Osteocyte (in vitro differentiated cells): ENCODE measurements around the gene IRGC. TPM values are rescaled to one million over a fixed set of nuclear protein-coding genes. Genes with fewer than 3 reads are reported as not detected.

Experiments used
- DNase-seq: peaks from one replicate; pipeline ENCODE4 v3.0.0; 2021; ENCODE audit warnings: mixed read lengths; ENCODE audit not compliant: unreplicated experiment; ENCODE audit errors: extremely low spot score
- H3K27ac Mint-ChIP-seq: one replicate; pipeline ENCODE4 v1.8.0; 2021; ENCODE audit warnings: mild to moderate bottlenecking, mixed read lengths; ENCODE audit not compliant: unreplicated experiment
- H3K27me3 Mint-ChIP-seq: one replicate; pipeline ENCODE4 v1.8.0; 2021; ENCODE audit warnings: mixed read lengths; ENCODE audit not compliant: unreplicated experiment
- H3K36me3 Mint-ChIP-seq: one replicate; pipeline ENCODE4 v1.8.0; 2021; ENCODE audit warnings: mixed read lengths; ENCODE audit not compliant: unreplicated experiment
- H3K4me1 Mint-ChIP-seq: one replicate; pipeline ENCODE4 v1.8.0; 2021; ENCODE audit warnings: mixed read lengths; ENCODE audit not compliant: unreplicated experiment
- H3K4me3 Mint-ChIP-seq: one replicate; pipeline ENCODE4 v1.8.0; 2021; ENCODE audit warnings: mild to moderate bottlenecking, moderate library complexity, mixed read lengths; ENCODE audit not compliant: unreplicated experiment
- H3K9me3 Mint-ChIP-seq: one replicate; pipeline ENCODE4 v1.8.0; 2021; ENCODE audit warnings: mixed read lengths; ENCODE audit not compliant: unreplicated experiment
- CTCF ChIP-seq: fragments of 200-600 bp; sonication (generic); IDR thresholded peaks from 2 replicates; pipeline ENCODE4 v1.5.0; 2021; ENCODE audit warnings: antibody characterized with exemption, mild to moderate bottlenecking, moderate library complexity
- long read RNA-seq: library from polyadenylated mRNA; unstranded; transcript quantifications from one replicate; pipeline ENCODE4 v2.0.0, GENCODE V29; 2021
- total RNA-seq: library from RNA; stranded (reverse); gene quantifications from 2 replicates; pipeline ENCODE4 v1.2.1, GENCODE V29; 2021

IRGC gene, protein sequence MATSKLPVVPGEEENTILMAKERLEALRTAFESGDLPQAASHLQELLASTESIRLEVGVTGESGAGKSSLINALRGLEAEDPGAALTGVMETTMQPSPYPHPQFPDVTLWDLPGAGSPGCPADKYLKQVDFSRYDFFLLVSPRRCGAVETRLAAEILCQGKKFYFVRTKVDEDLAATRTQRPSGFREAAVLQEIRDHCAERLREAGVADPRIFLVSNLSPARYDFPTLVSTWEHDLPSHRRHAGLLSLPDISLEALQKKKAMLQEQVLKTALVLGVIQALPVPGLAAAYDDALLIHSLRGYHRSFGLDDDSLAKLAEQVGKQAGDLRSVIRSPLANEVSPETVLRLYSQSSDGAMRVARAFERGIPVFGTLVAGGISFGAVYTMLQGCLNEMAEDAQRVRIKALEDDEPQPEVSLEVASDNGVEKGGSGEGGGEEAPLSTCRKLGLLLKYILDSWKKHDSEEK
- not detected in 2 replicates for total RNA-seq
- long read RNA-seq, result 0 reads

DNA sequence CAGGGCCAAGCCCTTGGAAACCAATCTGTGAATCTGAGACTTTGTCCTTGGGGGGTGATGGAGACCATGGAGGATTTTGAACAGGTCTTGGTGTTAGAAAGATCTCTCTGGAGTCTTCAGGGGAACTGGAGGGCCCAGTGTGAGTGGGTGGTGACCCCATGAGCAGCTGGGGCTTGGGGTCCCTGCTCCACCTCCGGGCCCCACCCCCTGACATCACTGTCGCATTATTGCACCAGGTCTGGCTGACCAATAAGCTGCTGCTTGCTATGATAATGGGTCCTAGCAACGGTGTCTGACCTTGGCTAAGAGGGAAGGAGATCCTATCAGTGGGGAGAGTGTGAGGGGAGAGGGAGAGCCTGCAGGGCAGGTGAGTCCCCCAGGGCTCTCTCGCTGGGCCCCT lies at the start of gene IRGC:
IRGC (plus strand) TSS at position 301 of the 400 bp plus-strand sequence. CDS start 2,483 bp downstream, outside the sequence.
- TF ChIP-seq CTCF, result no peak
- Mint-ChIP-seq H3K27me3 (peaks cover 5% of the 10 kb centered on the region), H3K9me3 (no peaks in the 10 kb centered on the region), H3K4me3 (no peak within 1 kb of the TSS), H3K27ac (no peak within 1 kb of the TSS), H3K36me3 (no peaks in the 10 kb centered on the region), H3K4me1 (peaks cover 4% of the 10 kb centered on the region)
- no peak for DNase-seq

GRCh38 chr19:43667126-43667875 lies 48.6 kb upstream of the IRGC start:
- no peaks in the 10 kb centered on the region for H3K9me3 Mint-ChIP-seq
- no peak for TF ChIP-seq CTCF
- no peak for DNase-seq
- peaks cover 8% of the 10 kb centered on the region for H3K36me3 Mint-ChIP-seq
- H3K4me3 Mint-ChIP-seq, result peak overlapping the region; percentile 82
- no peaks in the 10 kb centered on the region for H3K27me3 Mint-ChIP-seq
- peaks cover 28% of the 10 kb centered on the region for H3K4me1 Mint-ChIP-seq
- H3K27ac Mint-ChIP-seq, result peak overlapping the region; percentile 88

DNA sequence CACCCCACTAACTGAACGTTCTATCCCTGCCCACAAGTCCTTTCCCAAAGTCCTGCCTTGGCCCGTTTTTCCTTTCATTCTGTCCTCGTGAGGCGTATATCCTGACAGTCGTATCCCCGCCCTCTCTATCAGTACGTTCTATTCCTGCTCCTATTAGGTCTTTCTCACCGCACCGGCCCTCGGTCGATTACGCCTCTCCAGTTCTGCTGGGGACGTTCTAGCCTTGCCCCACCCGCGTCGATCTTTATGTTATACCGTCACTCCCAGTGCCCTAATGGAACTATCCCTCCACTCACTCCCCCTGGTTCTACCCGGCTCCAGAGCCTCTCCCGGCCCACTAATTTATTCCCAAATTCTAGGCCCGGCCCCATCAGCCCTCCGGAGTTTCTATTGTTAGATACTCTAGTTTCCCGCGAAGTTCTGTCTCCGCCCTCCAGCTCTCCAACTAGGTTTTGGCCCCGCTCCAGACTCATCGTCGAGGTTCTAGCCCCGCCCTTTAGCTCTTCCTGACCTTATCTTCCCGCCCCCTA lies 47.9 kb upstream of the IRGC start:
- H3K9me3 Mint-ChIP-seq, result no peaks in the 10 kb centered on the region
- TF ChIP-seq CTCF, result no peak
- peak; percentile 98 for DNase-seq
- H3K4me1 Mint-ChIP-seq, result peaks cover 28% of the 10 kb centered on the region
- H3K36me3 Mint-ChIP-seq, result peaks cover 8% of the 10 kb centered on the region
- H3K27me3 Mint-ChIP-seq, result no peaks in the 10 kb centered on the region
- H3K4me3 Mint-ChIP-seq, result peak overlapping the region; percentile 82
- H3K27ac Mint-ChIP-seq, result peak overlapping the region; percentile 88

- DNase-seq, result peak; percentile 99
- peaks cover 8% of the 10 kb centered on the region for H3K36me3 Mint-ChIP-seq
- peak overlapping the region; percentile 88 for H3K27ac Mint-ChIP-seq
Observed at GRCh38 chr19:43668406-43669109, 47.3 kb upstream of the IRGC start.

More at GRCh38 chr19:43668406-43669109, 47.3 kb upstream of the IRGC start:
- no peak for TF ChIP-seq CTCF
- Mint-ChIP-seq H3K9me3 (no peaks in the 10 kb centered on the region), H3K27me3 (no peaks in the 10 kb centered on the region), H3K4me1 (peaks cover 28% of the 10 kb centered on the region), H3K4me3 (peak overlapping the region; percentile 82)
